Measurements from ENCODE around the gene ETV6.
"Not testable (repeated sequence)": the region's sequence is repeated elsewhere in the genome, so short reads cannot be mapped to it uniquely, and the experiment has no call there.

ETV6 gene

DNA sequence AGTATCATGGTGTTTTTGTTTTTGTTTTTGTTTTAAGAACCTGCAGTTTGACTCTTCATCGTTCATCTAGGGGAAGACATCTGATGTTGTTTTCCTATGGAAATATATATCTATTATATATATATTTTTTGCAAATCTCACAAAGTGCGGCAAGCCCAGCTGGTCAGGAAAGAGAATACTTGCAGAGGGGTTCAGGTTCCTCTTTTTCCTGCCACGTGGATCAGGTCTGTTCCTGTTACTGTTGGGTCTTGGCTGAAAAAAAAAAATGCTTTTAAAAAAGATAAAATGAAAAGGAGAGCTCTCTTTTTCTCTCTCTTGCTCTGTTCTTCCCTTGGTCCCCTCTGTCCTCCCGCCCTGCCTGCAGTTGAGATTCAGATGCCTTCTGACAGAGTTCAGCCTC lies 241.9 kb downstream of the ETV6 start:
- no peaks in the 10 kb centered on the region for H3K9me3 Mint-ChIP-seq
- no peak for DNase-seq (ENCODE audit: low spot score)
- no peaks in the 10 kb centered on the region for H3K27me3 Mint-ChIP-seq (ENCODE audit: low read depth)
- peaks cover 44% of the 10 kb centered on the region for H3K36me3 Mint-ChIP-seq (ENCODE audit: low read depth)
- H3K4me1 Mint-ChIP-seq (ENCODE audit: low read depth), result peaks cover 13% of the 10 kb centered on the region
- no peak overlapping the region for H3K27ac Mint-ChIP-seq
- H3K4me3 Mint-ChIP-seq, result no peak overlapping the region

- Mint-ChIP-seq H3K4me3 (no peak overlapping the region), H3K27ac (no peak overlapping the region), H3K4me1 (ENCODE audit: low read depth) (peaks cover 11% of the 10 kb centered on the region), H3K27me3 (ENCODE audit: low read depth) (no peaks in the 10 kb centered on the region), H3K9me3 (no peaks in the 10 kb centered on the region), H3K36me3 (ENCODE audit: low read depth) (peaks cover 39% of the 10 kb centered on the region)
- no peak for DNase-seq (ENCODE audit: low spot score)
Measured at GRCh38 chr12:11891754-11892386, 242.4 kb downstream of the ETV6 start.

DNA sequence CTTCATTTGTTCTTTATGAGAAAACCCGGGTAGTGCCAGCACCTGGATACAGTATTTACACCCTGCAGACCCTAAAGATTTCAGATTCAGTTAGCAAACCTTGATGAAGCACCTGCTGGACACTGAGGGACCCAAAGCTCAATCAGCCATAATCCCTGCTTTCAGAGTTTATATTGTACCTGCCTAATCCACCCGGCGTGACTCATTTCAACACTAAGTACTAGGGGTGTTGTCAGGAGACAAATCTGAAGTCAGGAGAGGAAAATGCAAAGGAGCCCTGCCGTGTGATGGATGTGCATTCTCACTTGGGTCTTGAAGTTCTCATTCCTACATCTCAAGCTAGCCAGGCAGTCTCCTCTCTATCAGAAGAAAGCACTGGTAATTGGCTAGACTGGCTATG lies 244.5 kb downstream of the ETV6 start:
- DNase-seq (ENCODE audit: low spot score), result no peak
- H3K27me3 Mint-ChIP-seq (ENCODE audit: low read depth), result peaks cover 3% of the 10 kb centered on the region
- peaks cover 29% of the 10 kb centered on the region for H3K36me3 Mint-ChIP-seq (ENCODE audit: low read depth)
- no peaks in the 10 kb centered on the region for H3K9me3 Mint-ChIP-seq
- H3K4me3 Mint-ChIP-seq, result no peak overlapping the region
- no peak overlapping the region for H3K27ac Mint-ChIP-seq
- peaks cover 11% of the 10 kb centered on the region for H3K4me1 Mint-ChIP-seq (ENCODE audit: low read depth)

DNA sequence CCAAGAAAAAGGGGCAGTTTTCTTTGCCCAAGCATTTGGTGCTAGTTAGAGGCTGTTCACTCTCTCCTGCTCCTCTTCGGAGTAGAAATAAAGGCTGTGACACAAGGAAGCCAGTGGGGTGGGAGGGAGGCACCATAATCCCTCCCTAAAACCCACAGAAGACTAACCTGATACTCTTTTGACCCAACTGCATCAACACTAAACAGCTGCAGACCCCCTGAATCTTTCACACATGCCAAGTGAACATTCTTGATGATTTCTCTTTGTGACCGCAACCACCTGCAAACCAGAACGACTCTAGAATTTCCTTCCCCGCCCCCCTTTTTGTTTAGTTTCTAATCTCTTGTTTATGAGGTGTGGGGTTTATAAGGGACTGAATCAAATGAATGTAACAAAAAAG lies 245.4 kb downstream of the ETV6 start:
- H3K27me3 Mint-ChIP-seq (ENCODE audit: low read depth), result peaks cover 3% of the 10 kb centered on the region
- no peak overlapping the region for H3K4me3 Mint-ChIP-seq
- no peaks in the 10 kb centered on the region for H3K9me3 Mint-ChIP-seq
- H3K36me3 Mint-ChIP-seq (ENCODE audit: low read depth), result peaks cover 20% of the 10 kb centered on the region
- H3K27ac Mint-ChIP-seq, result no peak overlapping the region
- H3K4me1 Mint-ChIP-seq (ENCODE audit: low read depth), result peaks cover 7% of the 10 kb centered on the region
- DNase-seq (ENCODE audit: low spot score), result no peak

- Mint-ChIP-seq H3K27ac (no peak overlapping the region), H3K4me1 (ENCODE audit: low read depth) (peaks cover 10% of the 10 kb centered on the region), H3K4me3 (no peak overlapping the region), H3K9me3 (no peaks in the 10 kb centered on the region), H3K27me3 (ENCODE audit: low read depth) (peaks cover 3% of the 10 kb centered on the region), H3K36me3 (ENCODE audit: low read depth) (peaks cover 19% of the 10 kb centered on the region)
- no peak for DNase-seq (ENCODE audit: low spot score)
Measured at GRCh38 chr12:11895421-11896078, 246.1 kb downstream of the ETV6 start.

DNA sequence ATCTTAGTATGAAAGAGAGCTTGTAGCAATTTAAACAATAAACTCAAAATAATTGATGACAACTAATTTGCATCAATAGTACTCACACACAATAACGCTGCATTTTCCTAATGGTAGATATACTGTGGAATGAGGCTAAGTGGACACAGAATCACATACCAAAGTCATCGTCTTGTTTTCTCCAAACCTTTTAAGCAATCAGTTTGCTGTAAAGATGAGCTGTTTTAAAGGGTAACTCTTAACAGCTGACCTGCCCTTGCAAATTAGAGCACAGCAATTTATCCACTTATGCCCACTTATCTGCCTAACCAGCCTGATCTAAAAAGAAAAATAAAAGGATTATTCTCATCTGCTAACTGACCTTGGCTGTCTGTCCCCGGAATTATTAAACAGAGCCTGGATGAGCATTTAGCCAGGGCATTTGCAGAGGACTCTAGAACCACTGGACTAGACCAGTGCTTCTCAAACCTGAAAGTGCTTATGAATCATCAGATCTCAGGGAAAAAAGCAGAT lies 247.0 kb downstream of the ETV6 start:
- Mint-ChIP-seq H3K27me3 (ENCODE audit: low read depth) (peaks cover 3% of the 10 kb centered on the region), H3K9me3 (no peaks in the 10 kb centered on the region), H3K36me3 (ENCODE audit: low read depth) (peaks cover 13% of the 10 kb centered on the region), H3K4me1 (ENCODE audit: low read depth) (peaks cover 10% of the 10 kb centered on the region), H3K4me3 (no peak overlapping the region), H3K27ac (no peak overlapping the region)
- no peak for DNase-seq (ENCODE audit: low spot score)

DNA sequence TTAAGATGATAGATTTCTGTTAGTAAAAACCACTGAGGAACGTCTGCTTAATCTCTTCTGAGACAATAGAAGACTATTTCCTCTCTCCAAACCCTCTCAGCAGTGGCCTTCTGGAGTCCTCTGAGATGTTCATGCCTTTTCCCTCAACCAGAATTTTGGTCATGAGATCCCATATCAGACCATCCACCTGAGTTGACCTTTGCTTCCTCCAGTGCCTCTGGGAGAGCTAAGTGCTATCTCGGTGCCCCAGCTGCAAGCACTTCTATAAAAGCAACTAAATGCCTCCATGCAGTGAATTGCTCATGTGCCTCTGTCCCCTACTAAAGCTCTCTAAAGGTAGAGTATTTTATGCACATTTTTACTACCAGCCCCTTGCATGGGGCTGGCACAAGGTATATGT lies 248.4 kb downstream of the ETV6 start:
- Mint-ChIP-seq H3K4me3 (no peak overlapping the region), H3K27ac (no peak overlapping the region), H3K4me1 (ENCODE audit: low read depth) (peaks cover 20% of the 10 kb centered on the region), H3K9me3 (no peaks in the 10 kb centered on the region), H3K36me3 (ENCODE audit: low read depth) (peaks cover 4% of the 10 kb centered on the region), H3K27me3 (ENCODE audit: low read depth) (peaks cover 3% of the 10 kb centered on the region)
- DNase-seq (ENCODE audit: low spot score), result no peak

DNA sequence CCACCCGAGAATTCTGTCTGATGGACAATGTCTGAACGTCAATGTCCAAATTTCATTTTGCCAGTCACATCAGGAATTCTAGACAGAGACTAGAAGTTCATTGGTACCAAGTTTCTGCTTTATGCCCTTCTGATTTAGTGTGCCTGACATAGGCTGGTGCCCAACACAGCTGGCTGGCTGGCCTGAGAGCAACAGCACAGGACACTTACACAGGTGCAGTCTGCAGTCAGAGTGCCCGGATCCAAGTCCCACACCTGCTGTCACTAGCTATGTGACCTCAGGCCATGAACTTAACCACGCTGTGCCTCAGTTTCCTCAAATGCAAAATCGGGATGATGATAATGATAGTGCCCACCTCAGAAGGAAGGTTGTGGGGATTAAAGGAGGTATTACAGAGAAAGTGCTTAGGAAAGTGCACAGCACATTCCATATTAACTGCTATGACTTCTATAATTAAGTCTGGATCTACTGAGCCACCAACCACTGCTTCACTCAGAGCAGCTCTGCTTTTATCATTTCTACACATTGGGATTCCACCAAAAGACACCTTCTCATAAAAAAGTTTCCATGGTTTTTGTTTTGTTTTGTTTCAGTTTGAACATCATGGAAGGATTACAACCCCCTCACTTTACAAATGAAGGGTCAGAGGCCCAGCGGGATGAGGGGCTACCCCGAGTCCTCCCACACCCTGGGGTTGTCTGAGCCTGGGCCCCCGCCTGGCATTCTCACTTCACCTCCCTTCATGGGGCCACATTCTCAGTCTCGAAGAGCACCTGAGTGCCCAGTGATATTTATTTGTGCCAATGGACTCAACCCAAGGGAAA lies 252.4 kb downstream of the ETV6 start:
- peak; percentile 76 for DNase-seq (ENCODE audit: low spot score)
- Mint-ChIP-seq H3K27ac (peak overlapping the region; percentile 17), H3K27me3 (ENCODE audit: low read depth) (peaks cover 5% of the 10 kb centered on the region), H3K4me3 (peak overlapping the region; percentile 51), H3K4me1 (ENCODE audit: low read depth) (peaks cover 33% of the 10 kb centered on the region), H3K9me3 (peaks cover 9% of the 10 kb centered on the region), H3K36me3 (ENCODE audit: low read depth) (peaks cover 5% of the 10 kb centered on the region)

DNA sequence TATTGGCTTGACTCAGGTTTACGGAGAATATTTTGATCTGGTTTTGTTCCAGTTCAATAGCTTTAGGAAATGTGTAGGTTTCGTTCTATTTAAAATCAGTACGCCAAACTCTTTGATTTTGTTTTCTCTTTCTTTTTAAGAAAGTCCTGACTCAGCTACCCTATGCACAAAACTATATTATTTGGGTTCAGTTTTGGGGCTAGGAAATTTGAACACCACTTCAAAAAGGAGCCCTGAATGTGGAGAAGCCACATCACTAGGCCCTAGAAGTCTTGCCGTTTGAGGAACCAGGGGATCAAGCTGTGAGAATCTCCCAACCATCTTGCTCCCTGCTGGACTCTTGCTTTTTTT lies 253.0 kb downstream of the ETV6 start:
- Mint-ChIP-seq H3K9me3 (peaks cover 9% of the 10 kb centered on the region), H3K36me3 (ENCODE audit: low read depth) (peaks cover 3% of the 10 kb centered on the region), H3K27me3 (ENCODE audit: low read depth) (peaks cover 2% of the 10 kb centered on the region), H3K4me1 (ENCODE audit: low read depth) (peaks cover 33% of the 10 kb centered on the region), H3K27ac (no peak overlapping the region), H3K4me3 (peak overlapping the region; percentile 51)
- DNase-seq (ENCODE audit: low spot score), result no peak

GRCh38 chr12:11904124-11904523 lies 254.7 kb downstream of the ETV6 start:
- Mint-ChIP-seq H3K27me3 (ENCODE audit: low read depth) (peaks cover 1% of the 10 kb centered on the region), H3K36me3 (ENCODE audit: low read depth) (peaks cover 2% of the 10 kb centered on the region), H3K4me1 (ENCODE audit: low read depth) (peaks cover 33% of the 10 kb centered on the region), H3K9me3 (peaks cover 14% of the 10 kb centered on the region), H3K4me3 (no peak overlapping the region), H3K27ac (no peak overlapping the region)
- no peak for DNase-seq (ENCODE audit: low spot score)

DNA sequence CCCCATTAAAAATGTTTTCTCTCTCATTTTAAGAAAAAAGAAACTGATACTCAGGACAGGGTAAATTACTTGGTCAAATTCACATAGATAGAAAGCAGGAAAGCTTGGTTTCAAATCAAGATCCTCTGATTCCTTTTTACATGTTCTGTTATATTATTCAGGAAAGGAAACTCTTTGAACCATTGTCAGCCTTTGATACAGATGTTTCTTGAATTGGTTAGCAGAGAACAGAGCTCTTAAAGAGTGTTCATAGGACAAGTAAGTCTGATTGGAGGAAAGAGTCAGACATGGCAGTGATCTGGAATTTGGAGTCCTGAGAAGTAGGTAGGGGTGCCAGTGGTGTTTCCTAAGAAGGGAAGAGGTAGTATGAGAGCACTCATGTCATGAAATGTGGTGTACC lies 256.1 kb downstream of the ETV6 start:
- peaks cover 18% of the 10 kb centered on the region for H3K9me3 Mint-ChIP-seq
- DNase-seq (ENCODE audit: low spot score), result no peak
- H3K4me1 Mint-ChIP-seq (ENCODE audit: low read depth), result peaks cover 28% of the 10 kb centered on the region
- H3K36me3 Mint-ChIP-seq (ENCODE audit: low read depth), result peaks cover 2% of the 10 kb centered on the region
- H3K27ac Mint-ChIP-seq, result no peak overlapping the region
- H3K27me3 Mint-ChIP-seq (ENCODE audit: low read depth), result peaks cover 1% of the 10 kb centered on the region
- H3K4me3 Mint-ChIP-seq, result no peak overlapping the region

DNA sequence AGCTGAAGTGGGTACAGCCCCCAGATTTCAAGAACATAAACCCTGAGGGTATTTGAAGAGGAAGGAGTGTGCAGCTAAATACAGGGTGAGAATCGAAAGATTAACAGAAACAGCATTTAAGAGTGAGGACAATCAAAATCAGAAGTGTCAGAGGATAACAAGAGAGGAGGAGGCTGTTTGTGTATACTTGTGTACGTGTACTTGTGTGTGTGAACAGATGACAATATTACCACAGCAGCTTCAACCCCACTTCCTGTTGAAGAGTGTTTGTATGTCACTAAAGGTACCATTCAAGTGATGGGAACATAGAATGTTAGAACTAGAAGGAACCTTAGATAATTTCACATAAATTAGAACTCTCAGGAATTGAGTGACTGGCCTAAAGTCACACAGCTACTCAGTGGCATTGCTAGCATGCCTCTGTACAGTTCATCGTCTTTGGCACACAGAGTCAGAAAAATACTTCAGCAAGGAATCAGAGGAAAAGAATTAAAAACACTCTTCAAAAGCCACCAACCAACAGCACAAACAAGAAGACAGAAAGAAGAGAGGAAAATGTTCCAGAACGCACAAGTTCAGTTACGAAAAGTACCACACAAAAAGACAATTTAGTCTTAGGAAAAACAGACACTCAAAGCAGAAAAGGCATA lies 256.9 kb downstream of the ETV6 start:
- Mint-ChIP-seq H3K27ac (no peak overlapping the region), H3K36me3 (ENCODE audit: low read depth) (peaks cover 2% of the 10 kb centered on the region), H3K4me3 (no peak overlapping the region), H3K9me3 (peaks cover 18% of the 10 kb centered on the region), H3K27me3 (ENCODE audit: low read depth) (peaks cover 1% of the 10 kb centered on the region), H3K4me1 (ENCODE audit: low read depth) (peaks cover 28% of the 10 kb centered on the region)
- no peak for DNase-seq (ENCODE audit: low spot score)

- H3K9me3 Mint-ChIP-seq, result peaks cover 18% of the 10 kb centered on the region
- peaks cover 18% of the 10 kb centered on the region for H3K4me1 Mint-ChIP-seq (ENCODE audit: low read depth)
- H3K27ac Mint-ChIP-seq, result no peak overlapping the region
- peaks cover 6% of the 10 kb centered on the region for H3K27me3 Mint-ChIP-seq (ENCODE audit: low read depth)
- no peak for DNase-seq (ENCODE audit: low spot score)
- peaks cover 2% of the 10 kb centered on the region for H3K36me3 Mint-ChIP-seq (ENCODE audit: low read depth)
- H3K4me3 Mint-ChIP-seq, result no peak overlapping the region
Measured at GRCh38 chr12:11907625-11908024, 258.2 kb downstream of the ETV6 start.

DNA sequence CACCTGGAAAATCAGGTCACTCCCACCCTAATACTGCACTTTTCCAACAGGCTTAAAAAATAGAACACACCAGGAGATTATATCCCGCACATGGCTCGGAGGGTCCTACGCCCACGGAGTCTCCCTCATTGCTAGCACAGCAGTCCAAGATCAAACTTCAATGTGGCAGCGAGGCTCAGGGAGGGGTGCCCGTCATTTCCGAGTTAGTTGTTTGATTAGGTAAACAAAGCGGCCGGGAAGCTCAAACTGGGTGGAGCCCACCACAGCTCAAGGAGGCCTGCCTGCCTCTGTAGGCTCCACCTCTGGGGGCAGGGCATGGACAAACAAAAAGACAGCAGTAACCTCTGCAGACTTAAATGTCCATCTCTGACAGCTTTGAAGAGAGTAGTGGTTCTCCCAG lies 259.9 kb downstream of the ETV6 start:
- H3K27me3 Mint-ChIP-seq (ENCODE audit: low read depth); DNase-seq (ENCODE audit: low spot score); H3K36me3 Mint-ChIP-seq (ENCODE audit: low read depth); H3K27ac Mint-ChIP-seq; H3K4me3 Mint-ChIP-seq: not testable (repeated sequence)
- Mint-ChIP-seq H3K4me1 (ENCODE audit: low read depth) (peaks cover 12% of the 10 kb centered on the region), H3K9me3 (peaks cover 18% of the 10 kb centered on the region)

Measured in T-helper 2 cell treated with Interferon-gamma antibody and Interleukin-4, amounts not matched to agents 5 μg/mL and 100 μg/mL, for 36 hours (primary cell).